ENCODE results near the gene FBXO8.
"Not testable (repeated sequence)": the region's sequence is repeated elsewhere in the genome, so short reads cannot be mapped to it uniquely, and the experiment has no call there.

The FBXO8 gene

DNA sequence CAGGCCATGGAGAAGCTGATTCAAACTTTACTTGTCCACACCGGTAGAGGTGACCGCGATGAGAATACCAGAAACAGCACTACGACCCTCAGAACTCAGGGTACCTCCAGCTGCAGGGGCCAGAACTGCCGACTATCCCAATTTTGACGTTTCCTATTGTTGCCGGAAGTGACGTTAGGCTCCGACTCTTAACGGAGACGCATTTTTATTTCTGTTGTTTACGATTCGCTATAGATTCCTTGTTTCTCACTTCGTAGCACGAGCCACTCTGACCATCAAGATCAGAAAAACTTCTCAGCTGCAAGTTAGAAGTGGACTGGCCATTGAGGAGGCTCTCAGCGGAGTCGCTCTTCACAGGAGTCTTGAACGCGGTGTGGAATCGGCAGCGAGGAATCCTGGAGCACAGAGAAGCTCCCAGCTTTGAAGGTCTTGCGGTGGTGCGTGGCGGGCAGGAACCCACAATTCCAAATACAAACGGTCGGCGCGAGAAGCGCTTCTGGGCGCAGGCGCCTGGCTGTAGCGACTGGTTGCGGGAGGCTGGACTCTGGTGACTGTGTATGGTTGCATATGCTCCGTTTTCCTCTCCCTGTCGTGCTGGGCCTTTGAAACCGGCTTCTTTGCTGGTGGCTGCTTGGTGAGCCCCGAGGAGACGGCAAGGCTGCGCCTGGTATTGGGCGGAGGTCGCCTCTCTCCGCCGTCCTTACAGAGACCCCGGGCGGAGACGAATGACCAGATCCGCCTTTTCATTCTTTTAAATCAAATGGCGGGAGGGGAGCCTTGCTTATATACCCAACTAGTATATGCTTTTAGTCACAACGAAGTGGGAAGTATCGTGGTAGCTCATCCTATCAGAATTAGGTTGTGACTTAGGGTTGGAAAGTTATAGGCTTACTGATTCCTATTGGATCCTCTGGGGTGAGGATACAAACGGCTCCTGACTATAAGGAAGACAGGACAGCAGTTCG lies at the start of gene FBXO8, which contains the start of gene CEP44:
Gene FBXO8 (minus strand): TSS at position 161 of the 965 bp plus-strand sequence. CDS start 20,575 bp downstream, outside the sequence.
Gene CEP44 (plus strand): TSS at position 405 of the 965 bp plus-strand sequence. CDS start 15,211 bp downstream, outside the sequence.
- in situ Hi-C loops (cut with MboI; ENCODE audit: low sequenced_read_pairs), result no loop called here

DNA sequence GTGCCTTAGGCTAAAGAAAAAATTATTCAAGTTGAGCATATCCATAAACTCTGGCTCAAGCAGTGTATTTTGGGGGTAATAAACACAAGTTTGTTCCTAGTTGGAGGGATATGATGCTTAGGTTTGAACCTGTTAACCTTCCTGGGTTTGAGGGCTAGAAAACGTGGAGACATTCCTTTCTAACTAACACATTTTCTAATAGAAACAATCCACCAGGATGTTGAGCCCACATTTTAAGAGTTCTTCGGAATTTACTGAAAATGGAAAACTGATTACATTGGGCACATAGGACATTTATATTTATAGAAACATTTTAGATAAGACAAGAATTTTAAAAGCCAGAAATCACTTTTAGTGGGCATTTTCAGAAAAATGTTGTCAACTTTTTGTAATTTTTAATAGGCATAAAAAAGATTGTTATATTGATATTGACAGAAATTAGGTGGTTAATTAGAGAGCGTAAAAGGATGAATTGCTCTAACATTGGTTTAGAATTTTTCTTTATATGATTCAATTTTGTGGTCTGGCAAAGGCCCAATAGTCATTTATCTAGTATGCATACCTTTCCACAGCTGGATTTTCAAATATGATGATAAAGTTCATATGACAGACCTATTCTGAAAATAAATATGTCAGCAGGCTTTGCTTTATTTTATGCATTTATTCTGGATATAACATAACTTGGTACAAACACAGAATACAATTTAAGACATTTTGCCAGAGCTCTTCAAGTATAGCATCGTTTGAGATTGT lies 49.5 kb upstream of the FBXO8 start:
- in situ Hi-C loops (cut with MboI; ENCODE audit: low sequenced_read_pairs), result no loop called here

GRCh38 chr4:174324725-174325124 lies 41.3 kb upstream of the FBXO8 start:
- in situ Hi-C loops (cut with MboI; ENCODE audit: low sequenced_read_pairs), result no loop called here

GRCh38 chr4:174324236-174324635 lies 40.8 kb upstream of the FBXO8 start:
- in situ Hi-C loops (cut with MboI; ENCODE audit: low sequenced_read_pairs), result no loop called here

GRCh38 chr4:174320494-174321199 lies 37.2 kb upstream of the FBXO8 start:
- in situ Hi-C loops (cut with MboI; ENCODE audit: low sequenced_read_pairs), result no loop called here

DNA sequence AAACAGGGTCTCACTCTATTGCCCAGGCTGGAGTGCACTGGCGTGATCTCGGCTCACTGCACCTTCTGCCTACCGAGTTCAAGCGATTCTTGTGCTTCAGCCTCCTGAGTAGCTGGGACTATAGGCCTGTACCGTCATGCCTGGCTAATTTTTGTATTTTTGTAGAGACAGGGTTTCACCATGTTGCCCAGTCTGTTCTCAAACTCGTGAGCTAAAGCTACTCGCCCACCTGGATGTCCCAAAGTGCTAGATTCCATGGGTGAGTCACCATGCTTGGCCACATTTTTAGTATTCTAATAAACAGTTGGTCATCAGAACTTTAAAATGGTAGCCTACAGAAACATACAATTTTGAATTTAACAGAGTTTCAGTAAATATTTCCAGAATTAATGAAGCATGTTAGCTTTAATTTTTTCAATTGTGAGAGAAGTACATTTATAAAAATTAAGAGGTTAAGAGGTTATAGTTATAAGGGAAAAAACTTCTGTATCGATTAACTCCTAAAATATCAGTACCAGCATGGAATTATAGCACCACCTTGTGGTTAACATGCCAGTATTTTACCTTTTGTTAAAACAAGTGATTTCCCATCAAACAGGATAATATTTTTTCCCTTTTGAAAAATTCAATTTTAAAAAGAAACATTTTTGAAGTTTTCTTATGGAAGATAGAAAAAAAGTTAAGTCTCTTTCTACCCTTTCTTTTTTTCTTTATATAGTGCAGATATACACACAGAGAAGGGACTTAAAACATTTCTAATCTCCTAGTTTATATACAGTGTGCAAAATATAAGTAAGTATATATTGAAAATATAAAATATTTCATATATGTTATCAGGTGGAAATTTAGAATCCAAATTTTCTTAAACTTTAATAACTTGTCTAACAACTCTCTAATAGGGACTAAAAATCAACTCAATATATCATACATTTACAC lies 35.6 kb upstream of the FBXO8 start:
- in situ Hi-C loops (cut with MboI; ENCODE audit: low sequenced_read_pairs), result no loop called here

- in situ Hi-C loops (cut with MboI; ENCODE audit: low sequenced_read_pairs), result no loop called here
These were observed 34.1 kb upstream of the FBXO8 start for GRCh38 chr4:174317531-174317930.

DNA sequence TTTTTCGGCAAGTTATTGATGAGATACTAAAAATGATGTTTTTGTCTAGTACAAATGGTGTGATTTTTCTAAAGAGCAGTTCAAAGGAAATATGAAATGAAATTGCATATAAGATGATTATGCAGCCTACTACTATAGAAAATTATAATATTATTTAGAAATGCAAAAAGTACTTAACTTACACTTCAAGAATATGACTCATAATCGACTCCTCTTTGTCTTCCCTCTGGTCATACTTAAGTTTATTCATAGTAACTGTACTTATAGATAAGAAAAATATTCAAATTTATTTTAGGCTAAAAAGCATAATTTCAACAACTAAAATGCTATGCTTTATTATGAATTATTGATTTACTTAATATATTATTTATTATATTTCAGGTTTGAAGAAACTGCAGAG lies 33.5 kb upstream of the FBXO8 start:
- in situ Hi-C loops (cut with MboI; ENCODE audit: low sequenced_read_pairs), result no loop called here

DNA sequence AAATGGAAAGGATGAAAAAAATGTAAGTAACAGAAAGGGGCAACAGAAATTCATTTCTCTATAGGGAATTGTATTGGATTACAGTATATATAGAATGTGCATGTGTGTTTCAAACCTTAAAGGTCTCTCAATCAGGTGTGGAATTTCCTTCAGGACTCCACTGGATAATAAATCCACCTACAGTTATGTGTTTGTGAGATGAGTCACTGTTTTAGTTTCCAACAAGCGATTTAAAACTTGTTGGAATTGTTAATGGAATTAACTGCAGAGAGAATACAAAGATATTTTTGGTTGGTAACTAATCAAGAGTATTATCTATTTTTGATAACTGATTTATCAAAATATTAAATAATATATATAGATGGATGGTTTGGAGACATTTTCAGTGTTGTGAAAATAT lies 33.1 kb upstream of the FBXO8 start:
- in situ Hi-C loops (cut with MboI; ENCODE audit: low sequenced_read_pairs), result no loop called here

DNA sequence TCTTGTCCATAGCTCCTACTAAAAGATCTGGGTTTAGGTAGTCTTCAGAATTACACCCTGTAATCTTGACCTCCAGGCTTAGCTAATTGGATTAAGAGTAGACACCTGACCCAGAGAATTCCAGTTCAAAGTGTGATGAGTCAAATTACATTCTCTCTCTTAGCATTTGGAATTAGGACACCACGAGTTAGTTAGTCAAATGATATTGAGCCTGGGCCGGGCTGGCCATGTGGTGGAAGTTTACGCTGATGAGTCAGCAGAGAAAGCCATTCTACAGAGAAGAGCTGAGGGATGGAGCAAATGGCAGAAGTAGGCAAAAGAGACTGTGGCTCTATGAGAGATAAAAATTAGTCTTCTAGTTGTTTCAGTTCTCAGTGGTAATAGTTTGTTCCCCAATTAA lies 31.3 kb upstream of the FBXO8 start:
- in situ Hi-C loops (cut with MboI; ENCODE audit: low sequenced_read_pairs), result no loop called here

DNA sequence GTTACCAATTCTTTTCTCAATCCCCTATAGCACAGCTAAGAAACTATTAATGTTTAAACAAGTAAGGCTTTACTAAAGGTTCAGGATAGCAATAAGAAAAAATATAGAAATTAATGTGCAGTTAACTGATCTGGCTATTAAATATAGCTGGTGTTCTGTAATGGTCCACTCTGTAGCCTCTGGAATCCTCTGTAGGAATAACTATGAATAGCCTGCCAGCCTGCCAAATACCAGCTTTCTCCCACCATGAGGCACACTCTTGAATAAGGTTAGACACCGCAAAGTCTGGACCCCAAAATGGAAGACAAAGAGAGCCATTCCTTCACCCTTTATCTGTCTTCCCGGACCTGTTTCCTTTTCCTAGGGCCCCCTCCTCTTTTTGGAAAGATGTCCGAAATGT lies 30.8 kb upstream of the FBXO8 start:
- in situ Hi-C loops (cut with MboI; ENCODE audit: low sequenced_read_pairs), result no loop called here

DNA sequence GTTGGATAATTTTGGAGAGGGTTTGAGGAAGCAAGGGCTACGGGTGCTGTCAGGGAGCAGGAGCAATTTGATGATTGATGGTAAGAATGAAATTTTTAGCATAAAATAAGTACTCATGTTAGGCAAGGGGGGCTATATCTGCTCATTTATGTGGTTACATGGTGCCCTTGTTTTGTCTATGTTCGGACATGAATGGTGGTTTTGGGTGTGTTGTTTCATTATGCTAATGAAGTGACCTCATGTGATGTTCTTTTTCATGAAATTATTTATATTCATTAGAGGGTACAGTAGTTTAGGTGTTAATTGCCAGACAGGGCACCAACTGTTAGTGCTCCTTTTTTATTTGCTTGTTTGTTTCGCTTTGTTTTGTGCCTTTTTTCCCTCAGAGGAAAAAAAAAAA lies 29.5 kb upstream of the FBXO8 start:
- in situ Hi-C loops (cut with MboI; ENCODE audit: low sequenced_read_pairs), result no loop called here

DNA sequence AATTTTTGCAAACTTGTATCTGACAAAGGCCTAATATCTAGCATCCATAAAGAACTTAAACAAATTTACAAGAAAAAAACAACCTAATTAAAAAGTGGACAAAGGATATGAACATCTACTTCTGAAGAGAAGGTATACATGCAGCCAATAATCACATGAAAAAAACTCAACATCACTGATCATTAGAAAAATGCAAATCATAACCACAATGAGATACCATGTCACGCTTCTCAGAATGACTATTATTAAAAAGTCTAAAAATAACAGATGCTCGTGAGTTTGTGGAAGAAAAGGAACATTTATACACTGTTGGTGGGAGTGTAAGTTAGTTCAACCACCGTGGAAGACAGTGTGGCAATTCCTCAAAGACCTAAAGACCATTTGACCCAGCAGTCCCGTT lies 24.2 kb upstream of the FBXO8 start:
- in situ Hi-C loops (cut with MboI; ENCODE audit: low sequenced_read_pairs), result no loop called here

DNA sequence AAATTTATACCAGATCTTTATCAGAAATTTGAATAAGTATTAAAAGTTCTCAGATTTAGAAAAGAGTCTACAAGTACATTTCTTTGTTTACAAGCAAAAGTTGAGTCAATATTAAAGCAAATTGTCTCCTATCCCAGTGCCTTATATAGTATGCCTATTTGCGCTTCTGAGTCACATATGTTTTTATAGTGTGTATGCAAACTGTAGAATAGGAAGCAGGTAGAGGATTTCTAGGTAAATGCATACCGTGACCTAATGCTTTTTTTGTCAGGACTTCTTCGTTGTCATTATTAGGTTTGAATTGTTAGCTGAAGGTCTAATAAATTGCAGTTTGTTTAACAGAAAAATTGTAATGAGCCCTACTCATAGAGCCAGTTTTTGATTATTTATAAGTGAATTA lies 22.5 kb upstream of the FBXO8 start:
- in situ Hi-C loops (cut with MboI; ENCODE audit: low sequenced_read_pairs), result no loop called here

DNA sequence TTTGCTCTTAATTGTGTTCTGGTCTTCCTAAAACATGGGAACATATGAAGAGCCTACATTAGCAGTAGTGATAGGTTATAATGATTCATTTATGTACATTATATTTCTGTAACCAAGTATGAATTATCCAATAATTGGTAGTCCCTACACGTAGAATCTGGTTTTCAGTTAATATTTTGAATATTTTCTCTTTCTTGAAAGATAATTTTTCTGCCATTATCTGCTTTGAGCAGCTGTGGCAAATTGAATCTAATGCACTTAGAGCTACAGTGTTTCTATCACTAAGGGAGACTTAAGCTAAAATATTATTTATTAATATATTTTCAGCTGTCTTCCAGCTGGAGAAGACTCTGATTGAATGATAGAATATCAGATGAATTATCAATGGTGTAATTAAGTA lies 21.2 kb upstream of the FBXO8 start:
- in situ Hi-C loops (cut with MboI; ENCODE audit: low sequenced_read_pairs), result no loop called here

DNA sequence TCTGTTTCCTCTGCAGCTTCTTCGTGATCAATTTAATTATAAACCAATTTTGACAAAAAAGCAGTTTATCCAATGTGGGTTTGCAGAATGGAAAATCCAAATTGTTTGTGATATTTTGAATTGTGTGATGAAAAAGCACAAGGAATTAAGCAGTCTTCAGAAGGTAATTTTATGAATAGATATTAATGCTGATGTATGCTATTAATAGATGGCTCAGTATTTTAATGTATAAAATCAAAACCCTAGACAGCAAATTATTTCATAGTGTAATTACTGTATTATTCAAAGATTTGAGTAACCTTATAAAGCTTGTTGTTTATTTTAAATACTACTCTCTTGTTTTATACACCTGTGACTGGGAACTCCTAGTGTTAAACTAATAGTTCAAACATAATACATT lies 20.2 kb upstream of the FBXO8 start:
- in situ Hi-C loops (cut with MboI; ENCODE audit: low sequenced_read_pairs), result no loop called here

DNA sequence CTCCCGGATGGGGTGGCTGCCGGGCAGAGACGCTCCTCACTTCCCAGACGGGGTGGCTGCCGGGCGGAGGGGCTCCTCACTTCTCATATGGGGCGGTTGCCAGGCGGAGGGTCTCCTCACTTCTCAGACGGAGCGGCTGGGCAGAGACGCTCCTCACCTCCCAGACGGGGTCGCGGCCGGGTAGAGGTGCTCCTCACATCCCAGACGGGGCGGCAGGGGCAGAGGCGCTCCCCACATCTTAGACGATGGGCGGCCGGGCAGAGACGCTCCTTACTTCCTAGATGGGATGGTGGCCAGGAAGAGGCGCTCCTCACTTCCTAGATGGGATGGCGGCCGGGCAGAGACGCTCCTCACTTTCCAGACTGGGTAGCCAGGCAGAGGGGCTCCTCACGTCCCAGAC lies 11.7 kb upstream of the FBXO8 start:
- in situ Hi-C loops (cut with MboI; ENCODE audit: low sequenced_read_pairs), result not testable (repeated sequence)

GRCh38 chr4:174294641-174295040 lies 11.2 kb upstream of the FBXO8 start:
- in situ Hi-C loops (cut with MboI; ENCODE audit: low sequenced_read_pairs), result not testable (repeated sequence)

- in situ Hi-C loops (cut with MboI; ENCODE audit: low sequenced_read_pairs), result no loop called here
These were observed 9.0 kb upstream of the FBXO8 start for GRCh38 chr4:174292473-174292872.

- in situ Hi-C loops (cut with MboI; ENCODE audit: low sequenced_read_pairs), result no loop called here
These were observed 3.4 kb upstream of the FBXO8 start for GRCh38 chr4:174286870-174287269.
